Esophagus (tissue), 2 donors: Measurements from ENCODE around the gene FHIT. TPM values are rescaled to one million over a fixed set of nuclear protein-coding genes. Genes with fewer than 3 reads are reported as not detected.

Experiments
- H3K27ac ChIP-seq, 2 donors: one replicate each; pipeline ENCODE4 v1.5.1; 2013; ENCODE audit warnings: low read depth in 2 of 2, mild to moderate bottlenecking in 2 of 2, inconsistent platforms in 1 of 2, low read length in 1 of 2, moderate library complexity in 1 of 2
- H3K27me3 ChIP-seq, 2 donors: one replicate each; pipeline ENCODE4 v1.6.1; 2013; ENCODE audit warnings: low read length in 2 of 2, control low read depth in 1 of 2, mild to moderate bottlenecking in 1 of 2; ENCODE audit not compliant: insufficient read depth in 2 of 2, control insufficient read depth in 1 of 2
- H3K36me3 ChIP-seq, 2 donors: one replicate each; pipeline ENCODE4 v1.6.1; 2013; ENCODE audit warnings: low read length in 1 of 2; ENCODE audit not compliant: control insufficient read depth in 2 of 2, insufficient read depth in 2 of 2
- H3K4me1 ChIP-seq, 2 donors: one replicate each; pipeline ENCODE4 v1.6.1; 2013; ENCODE audit warnings: low read length in 1 of 2; ENCODE audit not compliant: control insufficient read depth in 2 of 2, insufficient read depth in 2 of 2
- H3K4me3 ChIP-seq, 2 donors: one replicate each; pipeline ENCODE4 v1.5.1; 2013; ENCODE audit warnings: low read length in 2 of 2, mild to moderate bottlenecking in 2 of 2, low read depth in 1 of 2, moderate library complexity in 1 of 2
- H3K9me3 ChIP-seq, 2 donors: one replicate each; pipeline ENCODE4 v1.6.1; 2013; ENCODE audit warnings: mild to moderate bottlenecking in 2 of 2, low read depth in 1 of 2, low read length in 1 of 2, moderate library complexity in 1 of 2; ENCODE audit not compliant: control insufficient read depth in 2 of 2, insufficient read depth in 1 of 2
- WGBS, 2 donors: extraction: QIAGEN DNeasy Blood & Tissue Kit; methylation state at CpG; one replicate each; pipeline ENCODE4 v1.1.7; 2013; 5-methylcytosine and 5-hydroxymethylcytosine counted together
- polyA plus RNA-seq, 2 donors: library from polyadenylated mRNA; stranded (reverse); fragments of 200-250 nt; gene quantifications; one replicate each; pipeline ENCODE4 v1.2.3, GENCODE V29; 2013
- donor health status: healthy with polysubstance abuse.
- donor health status: Bipolar disorder and iron deficiency.

FHIT gene
- polyA plus RNA-seq, 2 donors = 3.4 to 5.0 TPM

- H3K36me3 ChIP-seq = no peaks in the 10 kb centered on the region
- 90 to 92% methylated on average over 3 of the region's 3 CpGs for WGBS, 2 donors
- H3K27ac ChIP-seq = no peak overlapping the region
- no peaks in the 10 kb centered on the region for H3K27me3 ChIP-seq
- H3K4me3 ChIP-seq = no peak overlapping the region
- H3K4me1 ChIP-seq = no peaks in the 10 kb centered on the region
- H3K9me3 ChIP-seq = no peaks in the 10 kb centered on the region
Observed at GRCh38 chr3:60064210-60065178, 1186.8 kb downstream of the FHIT start.

GRCh38 chr3:60056404-60056803, 1194.8 kb downstream of the FHIT start:
- H3K4me1 ChIP-seq = no peaks in the 10 kb centered on the region
- 28 to 55% methylated on average over 4 of the region's 4 CpGs for WGBS, 2 donors
- no peaks in the 10 kb centered on the region for H3K9me3 ChIP-seq
- no peak overlapping the region for H3K27ac ChIP-seq
- no peaks in the 10 kb centered on the region for H3K36me3 ChIP-seq
- no peaks in the 10 kb centered on the region for H3K27me3 ChIP-seq
- no peak overlapping the region for H3K4me3 ChIP-seq

GRCh38 chr3:60055765-60056164, 1195.5 kb downstream of the FHIT start:
- 52 to 69% methylated on average over 6 of the region's 6 CpGs for WGBS, 2 donors
- H3K4me1 ChIP-seq = no peaks in the 10 kb centered on the region
- H3K27me3 ChIP-seq = no peaks in the 10 kb centered on the region
- no peaks in the 10 kb centered on the region for H3K36me3 ChIP-seq
- H3K27ac ChIP-seq = no peak overlapping the region
- H3K9me3 ChIP-seq = no peaks in the 10 kb centered on the region
- no peak overlapping the region for H3K4me3 ChIP-seq

- 66 to 81% methylated on average over 3 of the region's 3 CpGs for WGBS, 2 donors
- Histone ChIP-seq H3K36me3 (no peaks in the 10 kb centered on the region), H3K4me1 (no peaks in the 10 kb centered on the region), H3K27me3 (no peaks in the 10 kb centered on the region), H3K27ac (no peak overlapping the region), H3K4me3 (no peak overlapping the region), H3K9me3 (no peaks in the 10 kb centered on the region)
Observed at GRCh38 chr3:60053526-60054265, 1197.6 kb downstream of the FHIT start.

GRCh38 chr3:60048447-60048848, 1202.8 kb downstream of the FHIT start:
- Histone ChIP-seq H3K4me3 (no peak overlapping the region), H3K4me1 (no peaks in the 10 kb centered on the region), H3K27ac (no peak overlapping the region), H3K27me3 (no peaks in the 10 kb centered on the region), H3K9me3 (no peaks in the 10 kb centered on the region), H3K36me3 (no peaks in the 10 kb centered on the region)
- WGBS, 2 donors = 80 to 88% methylated on average over 12 of the region's 12 CpGs

- Histone ChIP-seq H3K36me3 (no peaks in the 10 kb centered on the region), H3K27ac (no peak overlapping the region)
- WGBS, 2 donors = 86 to 88% methylated on average over 9 of the region's 9 CpGs
Observed at GRCh38 chr3:60047426-60048200, 1203.6 kb downstream of the FHIT start.

GRCh38 chr3:60046210-60046609, 1205.0 kb downstream of the FHIT start:
- Histone ChIP-seq H3K4me3 (no peak overlapping the region), H3K9me3 (no peaks in the 10 kb centered on the region), H3K36me3 (no peaks in the 10 kb centered on the region), H3K27ac (no peak overlapping the region), H3K27me3 (no peaks in the 10 kb centered on the region), H3K4me1 (no peaks in the 10 kb centered on the region)
- 61 to 69% methylated on average over 6 of the region's 6 CpGs for WGBS, 2 donors

More at GRCh38 chr3:60047426-60048200, 1203.6 kb downstream of the FHIT start:
- Histone ChIP-seq H3K4me3 (no peak overlapping the region), H3K27me3 (no peaks in the 10 kb centered on the region), H3K4me1 (no peaks in the 10 kb centered on the region), H3K9me3 (no peaks in the 10 kb centered on the region)

GRCh38 chr3:60045686-60046085, 1205.6 kb downstream of the FHIT start:
- no peaks in the 10 kb centered on the region for H3K9me3 ChIP-seq
- WGBS, 2 donors = 96 to 100% methylated on average over 1 of the region's 1 CpG

GRCh38 chr3:60036803-60037202, 1214.4 kb downstream of the FHIT start:
- no peaks in the 10 kb centered on the region for H3K27me3 ChIP-seq
- 93 to 95% methylated on average over 7 of the region's 7 CpGs for WGBS, 2 donors
- H3K9me3 ChIP-seq = no peaks in the 10 kb centered on the region
- H3K4me3 ChIP-seq = no peak overlapping the region
- H3K36me3 ChIP-seq = no peaks in the 10 kb centered on the region
- H3K4me1 ChIP-seq = no peaks in the 10 kb centered on the region
- H3K27ac ChIP-seq = no peak overlapping the region

More at GRCh38 chr3:60045686-60046085, 1205.6 kb downstream of the FHIT start:
- H3K27me3 ChIP-seq = no peaks in the 10 kb centered on the region
- H3K4me3 ChIP-seq = no peak overlapping the region
- H3K36me3 ChIP-seq = no peaks in the 10 kb centered on the region
- no peaks in the 10 kb centered on the region for H3K4me1 ChIP-seq
- no peak overlapping the region for H3K27ac ChIP-seq
